ENCODE results near the gene DESI1. TPM values are rescaled to one million over a fixed set of nuclear protein-coding genes. Genes with fewer than 3 reads are reported as not detected.
A peak's percentile ranks its signal among the peaks of the same experiment; 100 is the strongest.

Gene DESI1
- total and polyA plus RNA-seq, 3 experiments from 2014 or later: 12.5 to 86.9 (median 84.2) TPM

- Histone ChIP-seq H3K27ac (ENCODE audit: low read depth, low read length) (no peak overlapping the region), H3K27me3 (ENCODE audit: insufficient read depth, low read length, poor library complexity, severe bottlenecking) (no peaks in the 10 kb centered on the region), H3K4me1 (ENCODE audit: insufficient read depth, low read length) (peaks cover under 1% of the 10 kb centered on the region), H3K36me3 (ENCODE audit: insufficient read depth, low read length) (no peaks in the 10 kb centered on the region), H3K9me3 (ENCODE audit: low read length) (no peaks in the 10 kb centered on the region), H3K4me3 (ENCODE audit: low read length) (no peak overlapping the region)
- Mint-ChIP-seq H3K36me3 (peaks cover 0 to 11% (median 5%) of the 10 kb centered on the region in 3 donors), H3K4me1 (peaks cover 7 to 31% (median 13%) of the 10 kb centered on the region in 3 donors), H3K9me3 (no peaks in the 10 kb centered on the region), H3K4me3 (no peak overlapping the region), H3K27ac (no peak overlapping the region), H3K27me3 (no peaks in the 10 kb centered on the region)
- ChIA-PET CTCF (interaction anchor here (1.1 to 1.3 kb wide), 2 partner anchors 53 to 210 kb away, joined by 3 read pairs; no protein-coding TSS in a partner anchor), POLR2A (no interaction called here)
- DNase-seq: no peak
These were observed 7.4 kb downstream of the DESI1 start for GRCh38 chr22:41613456-41613855.

GRCh38 chr22:41612603-41613306 is 8.1 kb downstream of the DESI1 start:
- H3K36me3 Mint-ChIP-seq: peaks cover 0 to 14% (median 7%) of the 10 kb centered on the region in 3 donors
- Histone ChIP-seq H3K4me1 (ENCODE audit: insufficient read depth, low read length) (no peaks in the 10 kb centered on the region), H3K27ac (ENCODE audit: low read depth, low read length) (no peak overlapping the region), H3K4me3 (ENCODE audit: low read length) (no peak overlapping the region), H3K27me3 (ENCODE audit: insufficient read depth, low read length, poor library complexity, severe bottlenecking) (no peaks in the 10 kb centered on the region), H3K9me3 (ENCODE audit: low read length) (no peaks in the 10 kb centered on the region), H3K36me3 (ENCODE audit: insufficient read depth, low read length) (no peaks in the 10 kb centered on the region)
- ChIA-PET CTCF (no interaction called here), POLR2A (interaction anchor here (0.6 to 0.9 kb wide), 2 partner anchors 9 to 1137 kb away, joined by 3 to 5 read pairs; partner anchors contain the start of gene XRCC6)
- DNase-seq: no peak
- no peak overlapping the region for H3K27ac Mint-ChIP-seq
- H3K27me3 Mint-ChIP-seq: no peaks in the 10 kb centered on the region
- peaks cover 5 to 26% (median 11%) of the 10 kb centered on the region in 3 donors for H3K4me1 Mint-ChIP-seq
- H3K9me3 Mint-ChIP-seq: no peaks in the 10 kb centered on the region
- H3K4me3 Mint-ChIP-seq: no peak overlapping the region

- H3K36me3 Mint-ChIP-seq: peaks cover 4 to 38% (median 18%) of the 10 kb centered on the region in 3 donors
- no peak overlapping the region for H3K4me3 Mint-ChIP-seq
- Histone ChIP-seq H3K4me3 (ENCODE audit: low read length) (no peak overlapping the region), H3K9me3 (ENCODE audit: low read length) (no peaks in the 10 kb centered on the region), H3K36me3 (ENCODE audit: insufficient read depth, low read length) (peaks cover 14% of the 10 kb centered on the region), H3K4me1 (ENCODE audit: insufficient read depth, low read length) (peaks cover 14% of the 10 kb centered on the region), H3K27ac (ENCODE audit: low read depth, low read length) (no peak overlapping the region), H3K27me3 (ENCODE audit: insufficient read depth, low read length, poor library complexity, severe bottlenecking) (no peaks in the 10 kb centered on the region)
- CTCF ChIA-PET: no interaction called here
- no peak for DNase-seq
- H3K27ac Mint-ChIP-seq: no peak overlapping the region
- peaks cover 0 to 3% (median 0%) of the 10 kb centered on the region in 5 donors for H3K9me3 Mint-ChIP-seq
- peaks cover 0 to 10% of the 10 kb centered on the region in 2 donors for H3K27me3 Mint-ChIP-seq
- H3K4me1 Mint-ChIP-seq: peaks cover 11 to 26% (median 14%) of the 10 kb centered on the region in 3 donors
- POLR2A ChIA-PET: interaction anchor here (0.6 kb wide), 1 partner anchor 71 kb away, joined by 3 read pairs; no protein-coding TSS in a partner anchor
These were observed 12.5 kb downstream of the DESI1 start for GRCh38 chr22:41608386-41608785.

- Mint-ChIP-seq H3K4me3 (peak overlapping the region; percentile 41 to 85 (median 66)), H3K4me1 (peaks cover 23 to 29% (median 24%) of the 10 kb centered on the region in 3 donors), H3K9me3 (peaks cover 0 to 3% (median 0%) of the 10 kb centered on the region in 5 donors), H3K36me3 (peaks cover 15 to 59% (median 27%) of the 10 kb centered on the region in 3 donors), H3K27ac (peak overlapping the region; percentile 43 to 96 (median 70)), H3K27me3 (peaks cover 0 to 13% of the 10 kb centered on the region in 2 donors)
- no peaks in the 10 kb centered on the region for H3K27me3 ChIP-seq (ENCODE audit: insufficient read depth, low read length, poor library complexity, severe bottlenecking)
- H3K27ac ChIP-seq (ENCODE audit: low read depth, low read length): no peak overlapping the region
- ChIA-PET POLR2A (interaction anchor here (0.6 to 1.6 kb wide), 5 partner anchors 14 to 1128 kb away, joined by 3 to 11 read pairs (median 4); partner anchors contain the start of genes PMM1 and SNU13), CTCF (interaction anchor here (0.6 to 2.0 kb wide), 5 partner anchors 13 to 736 kb away, joined by 3 to 6 read pairs (median 3); no protein-coding TSS in a partner anchor)
- peak; percentile 44 to 87 (median 59) for DNase-seq
- peaks cover 18% of the 10 kb centered on the region for H3K4me1 ChIP-seq (ENCODE audit: insufficient read depth, low read length)
- H3K4me3 ChIP-seq (ENCODE audit: low read length): no peak overlapping the region
- H3K36me3 ChIP-seq (ENCODE audit: insufficient read depth, low read length): peaks cover 25% of the 10 kb centered on the region
- no peaks in the 10 kb centered on the region for H3K9me3 ChIP-seq (ENCODE audit: low read length)
These were observed 16.9 kb downstream of the DESI1 start for GRCh38 chr22:41603873-41604332.

- Histone ChIP-seq H3K27me3 (ENCODE audit: insufficient read depth, low read length, poor library complexity, severe bottlenecking) (no peaks in the 10 kb centered on the region), H3K36me3 (ENCODE audit: insufficient read depth, low read length) (peaks cover 20% of the 10 kb centered on the region), H3K9me3 (ENCODE audit: low read length) (no peaks in the 10 kb centered on the region), H3K4me1 (ENCODE audit: insufficient read depth, low read length) (peaks cover 18% of the 10 kb centered on the region), H3K4me3 (ENCODE audit: low read length) (no peak overlapping the region), H3K27ac (ENCODE audit: low read depth, low read length) (no peak overlapping the region)
- Mint-ChIP-seq H3K4me3 (no peak overlapping the region), H3K36me3 (peaks cover 15 to 45% (median 22%) of the 10 kb centered on the region in 3 donors), H3K9me3 (peaks cover 0 to 3% (median 0%) of the 10 kb centered on the region in 5 donors), H3K4me1 (peaks cover 23 to 29% (median 24%) of the 10 kb centered on the region in 3 donors), H3K27ac (peak overlapping the region in 1 of 8 donors; percentile 29), H3K27me3 (peaks cover 0 to 13% of the 10 kb centered on the region in 2 donors)
- DNase-seq: no peak
- CTCF ChIA-PET: interaction anchor here (1.6 kb wide), 1 partner anchor 10 kb away, joined by 3 read pairs; no protein-coding TSS in a partner anchor
- POLR2A ChIA-PET: no interaction called here
These were observed 19.9 kb downstream of the DESI1 start for GRCh38 chr22:41600976-41601375.

- Histone ChIP-seq H3K27ac (ENCODE audit: low read depth, low read length) (no peak overlapping the region), H3K36me3 (ENCODE audit: insufficient read depth, low read length) (peaks cover 11% of the 10 kb centered on the region), H3K27me3 (ENCODE audit: insufficient read depth, low read length, poor library complexity, severe bottlenecking) (no peaks in the 10 kb centered on the region), H3K9me3 (ENCODE audit: low read length) (no peaks in the 10 kb centered on the region), H3K4me1 (ENCODE audit: insufficient read depth, low read length) (peaks cover 11% of the 10 kb centered on the region), H3K4me3 (ENCODE audit: low read length) (no peak overlapping the region)
- Mint-ChIP-seq H3K27ac (peak overlapping the region in 1 of 8 donors; percentile 5), H3K4me1 (peaks cover 18% of the 10 kb centered on the region in 3 donors), H3K9me3 (peaks cover 0 to 1% (median 0%) of the 10 kb centered on the region in 5 donors), H3K4me3 (no peak overlapping the region), H3K36me3 (peaks cover 11 to 33% (median 15%) of the 10 kb centered on the region in 3 donors), H3K27me3 (peaks cover 0 to 6% of the 10 kb centered on the region in 2 donors)
- POLR2A ChIA-PET: interaction anchor here (0.8 kb wide), 1 partner anchor 9 kb away, joined by 6 read pairs; the partner anchor contains the start of gene PMM1
- CTCF ChIA-PET: interaction anchor here (1.2 kb wide), 1 partner anchor 9 kb away, joined by 3 read pairs; the partner anchor contains the start of gene PMM1
- DNase-seq: no peak
These were observed 21.8 kb downstream of the DESI1 start for GRCh38 chr22:41598891-41599635.

- POLR2A ChIA-PET: interaction anchor here (0.8 kb wide), 1 partner anchor 8 kb away, joined by 6 read pairs; the partner anchor contains the start of gene PMM1
- Mint-ChIP-seq H3K27me3 (peaks cover 0 to 3% of the 10 kb centered on the region in 2 donors), H3K4me1 (peaks cover 8% of the 10 kb centered on the region in 3 donors), H3K9me3 (no peaks in the 10 kb centered on the region), H3K4me3 (no peak overlapping the region), H3K27ac (no peak overlapping the region), H3K36me3 (peaks cover 11 to 29% (median 15%) of the 10 kb centered on the region in 3 donors)
- no peak overlapping the region for H3K4me3 ChIP-seq (ENCODE audit: low read length)
- no peak for DNase-seq
- CTCF ChIA-PET: interaction anchor here (1.2 to 1.8 kb wide), 2 partner anchors 8 to 54 kb away, joined by 3 to 4 read pairs; partner anchors contain the start of genes PMM1 and POLR3H
- no peak overlapping the region for H3K27ac ChIP-seq (ENCODE audit: low read depth, low read length)
- no peaks in the 10 kb centered on the region for H3K9me3 ChIP-seq (ENCODE audit: low read length)
- H3K27me3 ChIP-seq (ENCODE audit: insufficient read depth, low read length, poor library complexity, severe bottlenecking): no peaks in the 10 kb centered on the region
- H3K36me3 ChIP-seq (ENCODE audit: insufficient read depth, low read length): peaks cover 10% of the 10 kb centered on the region
- H3K4me1 ChIP-seq (ENCODE audit: insufficient read depth, low read length): peaks cover 1% of the 10 kb centered on the region
These were observed 22.8 kb downstream of the DESI1 start for GRCh38 chr22:41598081-41598480.

Measured in CD8-positive, alpha-beta memory T cell (primary cell).